Spleen (tissue), 11 donors: ENCODE results near the gene PLCG2. TPM values are rescaled to one million over a fixed set of nuclear protein-coding genes. Genes with fewer than 3 reads are reported as not detected.

Experiments used
- DNase-seq: peaks from one replicate; pipeline ENCODE4 v3.0.0-alpha.2; 2020
- H3K27ac ChIP-seq, 8 donors: fragments of 200-600 bp; sonication (generic) in 7 of 8; 1 replicate in 4 of 8; 2 replicates in 4 of 8; pipeline versions ENCODE4 v1.5.0 to v1.8.0; 2016 to 2021; ENCODE audit warnings: inconsistent platforms in 4 of 8, mild to moderate bottlenecking in 4 of 8, moderate library complexity in 1 of 8
- H3K27me3 ChIP-seq, 7 donors: fragments of 200-600 bp; sonication (generic) in 6 of 7; replicated peaks in 1 of 7; 1 replicate in 4 of 7; 2 replicates in 3 of 7; pipeline versions ENCODE4 v1.5.0 to v1.8.0; 2016 to 2021; ENCODE audit warnings: inconsistent platforms in 3 of 7, mild to moderate bottlenecking in 1 of 7
- H3K36me3 ChIP-seq, 6 donors: fragments of 200-600 bp; sonication (generic) in 5 of 6; 1 replicate in 4 of 6; 2 replicates in 2 of 6; pipeline versions ENCODE4 v1.5.0 to v1.8.0; 2016 to 2021; ENCODE audit warnings: inconsistent platforms in 2 of 6
- H3K4me1 ChIP-seq, 6 donors: fragments of 200-600 bp; sonication (generic) in 5 of 6; 1 replicate in 3 of 6; 2 replicates in 3 of 6; pipeline versions ENCODE4 v1.5.0 to v1.8.0; 2016 to 2021; ENCODE audit warnings: inconsistent platforms in 3 of 6
- H3K4me3 ChIP-seq, 8 donors: fragments of 200-600 bp; sonication (generic) in 7 of 8; 1 replicate in 4 of 8; 2 replicates in 4 of 8; pipeline versions ENCODE4 v1.5.0 to v1.8.0; 2016 to 2021; ENCODE audit warnings: inconsistent platforms in 4 of 8, mild to moderate bottlenecking in 4 of 8, moderate library complexity in 2 of 8
- H3K9me3 ChIP-seq, 8 donors: fragments of 200-600 bp; sonication (generic) in 7 of 8; 1 replicate in 4 of 8; 2 replicates in 4 of 8; pipeline versions ENCODE4 v1.5.0 to v1.8.0; 2016 to 2021; ENCODE audit warnings: inconsistent platforms in 4 of 8
- CTCF ChIP-seq, 11 experiments: fragments of 200-600 bp in 7 of 11; fragments of 450-650 bp in 4 of 11; sonication (generic) in 4 of 11; IDR thresholded peaks in 8 of 11; conservative IDR thresholded peaks in 3 of 11; 1 replicate in 7 of 11; 2 replicates in 4 of 11; pipeline versions ENCODE4 v1.4.0 to v1.8.0; 2016 to 2021; ENCODE audit warnings: antibody characterized with exemption in 11 of 11, inconsistent platforms in 4 of 11, mild to moderate bottlenecking in 1 of 11
- POLR2A ChIP-seq, 3 donors: fragments of 450-650 bp; IDR thresholded peaks; one replicate each; pipeline ENCODE4 v1.5.1; 2017; ENCODE audit warnings: antibody characterized with exemption in 3 of 3, mild to moderate bottlenecking in 1 of 3
- POLR2AphosphoS5 ChIP-seq, 3 donors: sonication (generic); formaldehyde crosslinking; IDR thresholded peaks; one replicate each; pipeline ENCODE4 v1.5.1; 2017; ENCODE audit warnings: antibody characterized with exemption in 3 of 3
- whole genome bisulfite sequencing, 5 donors: extraction: QIAGEN DNeasy Blood & Tissue Kit in 3 of 5; methylation state at CpG; one replicate each; pipeline versions ENCODE4 v1.1.5 to v1.1.7; 2013 to 2018; 5-methylcytosine and 5-hydroxymethylcytosine counted together
- intact Hi-C: fragments of 100-400 bp; cut with DNase I; formaldehyde crosslinking; loops from one replicate; pipeline ENCODE4 v1.15.0; 2023; ENCODE audit warnings: low total_unique reads
- polyA plus RNA-seq, 3 donors: library from polyadenylated mRNA; stranded (reverse); fragments of 200-250 nt; gene quantifications; one replicate each; pipeline ENCODE4 v1.2.1, GENCODE V29; 2013
- total RNA-seq, 7 donors: library from RNA; depleted of rRNA in 3 of 7; stranded (reverse); fragments of >200 nt in 3 of 7; fragmentation: NEBNext Ultra II Directional in 4 of 7; extraction: Animal tissue kit (Norgen Biotek cat#: 25700) in 4 of 7; gene quantifications; one replicate each; pipeline versions ENCODE4 v1.1.0 to v1.2.1, GENCODE V29; 2016 to 2021
- donor health status: healthy with polysubstance abuse.
- donor health status: DM: no; HTN: no; CAD: no; lungs with moderate emphysema.
- donor health status: DM: no; HTN: no; CAD: no.
- donor health status: Bipolar disorder and iron deficiency.
- donor health status: healthy.
- donor health status: DM: no; HTN: no; CAD: no.
- donor health status: DM: yes; HTN: yes; CAD: no.

The PLCG2 gene
- total and polyA plus RNA-seq, 10 donors: 57.1 to 277 (median 145) TPM

- peak; percentile 95 for DNase-seq
- H3K4me3 ChIP-seq: peak overlapping the region in 7 of 8 donors; percentile 31 to 69 (median 34)
- no peaks in the 10 kb centered on the region for H3K36me3 ChIP-seq
- TF ChIP-seq POLR2A (IDR thresholded peaks at IDR 0.05): no peak
- TF ChIP-seq POLR2AphosphoS5 (IDR thresholded peaks at IDR 0.05): peak; percentile 75 to 86 (median 81)
- H3K9me3 ChIP-seq: no peaks in the 10 kb centered on the region
- peaks cover 9 to 74% (median 26%) of the 10 kb centered on the region in 6 donors for H3K4me1 ChIP-seq
- H3K27ac ChIP-seq: peak overlapping the region in 7 of 8 donors; percentile 36 to 85 (median 73)
- 15 to 26% (median 15%) methylated on average over 22 to 33 of the region's 33 CpGs for WGBS, 5 donors
- no peaks in the 10 kb centered on the region for H3K27me3 ChIP-seq
- intact Hi-C loops: no loop called here
These were observed 33.2 kb upstream of the PLCG2 start for GRCh38 chr16:81745704-81746558.

DNA sequence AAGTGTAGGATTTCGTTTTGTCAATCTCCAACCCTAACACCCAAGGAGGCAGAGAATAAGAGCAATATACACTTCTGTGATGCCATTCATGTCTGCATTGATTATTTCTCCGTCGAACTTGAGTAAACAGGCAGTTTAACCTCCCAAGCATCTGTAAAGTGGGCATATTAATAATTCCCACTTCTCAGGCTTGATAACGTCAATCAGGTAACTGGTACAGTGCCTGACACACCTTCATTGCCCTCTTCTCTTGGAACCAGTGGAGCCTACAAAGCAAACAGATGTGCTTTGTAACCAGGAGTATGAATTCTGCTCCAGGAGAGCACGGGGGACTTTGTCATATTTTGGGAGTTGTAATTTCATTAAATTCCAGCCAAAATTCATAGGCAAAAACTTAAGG lies 32.5 kb upstream of the PLCG2 start:
- Histone ChIP-seq H3K36me3 (no peaks in the 10 kb centered on the region), H3K27me3 (no peaks in the 10 kb centered on the region), H3K27ac (peak overlapping the region in 6 of 8 donors; percentile 36 to 85 (median 76)), H3K4me3 (peak overlapping the region in 7 of 8 donors; percentile 31 to 69 (median 34)), H3K9me3 (no peaks in the 10 kb centered on the region), H3K4me1 (peaks cover 8 to 74% (median 23%) of the 10 kb centered on the region in 6 donors)
- DNase-seq: no peak
- intact Hi-C loops: no loop called here
- TF ChIP-seq POLR2AphosphoS5 (IDR thresholded peaks at IDR 0.05) (no peak), CTCF (IDR thresholded peaks at IDR 0.05 in 8 of 11, conservative IDR thresholded peaks at IDR 0.05 in 3 of 11) (no peak), POLR2A (IDR thresholded peaks at IDR 0.05) (no peak)
- WGBS, 5 donors: 43 to 51% (median 48%) methylated on average over 5 of the region's 5 CpGs

GRCh38 chr16:81748476-81749198 lies 30.5 kb upstream of the PLCG2 start:
- no peaks in the 10 kb centered on the region for H3K9me3 ChIP-seq
- peak overlapping the region in 4 of 8 donors; percentile 24 to 59 (median 40) for H3K27ac ChIP-seq
- DNase-seq: no peak
- 28 to 41% (median 34%) methylated on average over 7 of the region's 7 CpGs for WGBS, 5 donors
- H3K4me1 ChIP-seq: peaks cover 15 to 84% (median 43%) of the 10 kb centered on the region in 6 donors
- H3K36me3 ChIP-seq: no peaks in the 10 kb centered on the region
- TF ChIP-seq CTCF (IDR thresholded peaks at IDR 0.05 in 8 of 11, conservative IDR thresholded peaks at IDR 0.05 in 3 of 11) (no peak), POLR2AphosphoS5 (IDR thresholded peaks at IDR 0.05) (peak in 1 of 3 donors; percentile 15)
- intact Hi-C loops: no loop called here
- H3K27me3 ChIP-seq: no peaks in the 10 kb centered on the region
- H3K4me3 ChIP-seq: no peak overlapping the region

DNA sequence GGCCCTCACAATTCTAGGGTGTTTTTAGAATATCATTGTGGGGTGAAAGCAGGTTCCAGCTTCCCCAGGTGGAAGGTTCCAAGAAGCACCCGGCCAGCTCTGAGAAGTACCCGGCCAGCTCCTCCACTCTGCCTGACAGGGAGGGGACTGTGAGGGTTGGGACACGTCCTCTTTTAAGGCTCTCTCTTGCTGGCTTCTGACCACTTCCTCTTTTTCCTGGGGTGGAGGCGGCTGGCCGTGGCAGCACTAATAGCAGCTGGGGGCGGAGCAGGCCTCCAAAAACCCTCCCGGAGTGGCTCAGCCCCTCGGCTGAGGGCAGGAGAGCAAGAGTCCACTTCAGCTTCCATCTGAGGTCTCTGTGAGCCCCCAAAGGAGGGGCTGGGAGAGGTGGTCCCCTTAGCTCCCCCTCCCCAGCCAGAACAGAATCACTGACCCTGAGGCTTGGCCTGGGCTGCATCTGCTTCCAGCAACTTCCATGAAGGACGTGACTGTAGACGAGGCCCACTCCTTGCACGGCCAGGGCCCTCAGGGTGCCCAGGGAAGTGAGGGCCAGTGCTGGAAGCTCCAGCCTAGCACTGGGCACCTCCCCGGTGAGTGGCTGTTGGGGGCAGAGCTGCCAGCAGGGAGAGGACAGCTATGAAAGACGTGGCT lies 26.7 kb upstream of the PLCG2 start:
- Histone ChIP-seq H3K36me3 (no peaks in the 10 kb centered on the region), H3K27ac (peak overlapping the region; percentile 71 to 94 (median 88)), H3K27me3 (no peaks in the 10 kb centered on the region), H3K4me3 (peak overlapping the region in 1 of 8 donors; percentile 54), H3K4me1 (peaks cover 13 to 93% (median 46%) of the 10 kb centered on the region in 6 donors), H3K9me3 (no peaks in the 10 kb centered on the region)
- WGBS, 5 donors: 4 to 36% (median 20%) methylated on average over 7 to 13 of the region's 13 CpGs
- intact Hi-C loops: no loop called here
- DNase-seq: peak; percentile 95
- TF ChIP-seq CTCF (IDR thresholded peaks at IDR 0.05 in 8 of 11, conservative IDR thresholded peaks at IDR 0.05 in 3 of 11) (peak in 2 of 11 experiments; percentile 6 to 20), POLR2AphosphoS5 (IDR thresholded peaks at IDR 0.05) (peak; percentile 73 to 84 (median 81)), POLR2A (IDR thresholded peaks at IDR 0.05) (no peak)
